Karpas-422 (cell line): ENCODE data around the gene PIWIL4. TPM values are rescaled to one million over a fixed set of nuclear protein-coding genes. Genes with fewer than 3 reads are reported as not detected.
"Not testable (repeated sequence)": the region's sequence is repeated elsewhere in the genome, so short reads cannot be mapped to it uniquely, and the experiment has no call there.

ENCODE experiments used
- DNase-seq: peaks from one replicate; pipeline ENCODE4 v3.0.0-alpha.2; 2015
- H2AFZ ChIP-seq: fragments of 200-600 bp; sonication (generic); 2 replicates; pipeline ENCODE4 v1.6.1; 2014; ENCODE audit warnings: antibody characterized with exemption, low read length, mixed read lengths
- H3K27ac ChIP-seq: fragments of 200-600 bp; sonication (generic); 2 replicates; pipeline ENCODE4 v1.5.1; 2014; ENCODE audit warnings: mild to moderate bottlenecking, low read length, moderate library complexity
- H3K27me3 ChIP-seq: fragments of 200-600 bp; sonication (generic); 2 replicates; pipeline ENCODE4 v1.6.1; 2014; ENCODE audit warnings: low read length, mixed read lengths
- H3K36me3 ChIP-seq: fragments of 200-600 bp; sonication (generic); 2 replicates; pipeline ENCODE4 v1.6.1; 2014; ENCODE audit warnings: low read length, mixed read lengths; ENCODE audit not compliant: insufficient read depth
- H3K4me1 ChIP-seq: fragments of 200-600 bp; sonication (generic); 2 replicates; pipeline ENCODE4 v1.6.1; 2014; ENCODE audit warnings: mild to moderate bottlenecking, low read length, mixed read lengths
- H3K4me2 ChIP-seq: fragments of 200-600 bp; sonication (generic); 2 replicates; pipeline ENCODE4 v1.6.1; 2014; ENCODE audit warnings: low read length, low read depth, mild to moderate bottlenecking; ENCODE audit not compliant: poor library complexity, severe bottlenecking
- H3K4me3 ChIP-seq: fragments of 200-600 bp; sonication (generic); 2 replicates; pipeline ENCODE4 v1.5.1; 2014; ENCODE audit warnings: mild to moderate bottlenecking, antibody characterized with exemption, low read length, mixed read lengths
- H3K79me2 ChIP-seq: fragments of 200-600 bp; sonication (generic); 2 replicates; pipeline ENCODE4 v1.6.1; 2014; ENCODE audit warnings: mild to moderate bottlenecking, low read length, mixed read lengths
- H3K9ac ChIP-seq: fragments of 200-600 bp; sonication (generic); 2 replicates; pipeline ENCODE4 v1.6.0; 2014; ENCODE audit warnings: low read length
- H3K9me2 ChIP-seq: fragments of 200-600 bp; sonication (generic), shearing (Covaris generic); replicated peaks from 2 replicates; pipeline ENCODE4 v1.6.0; 2014; ENCODE audit warnings: mild to moderate bottlenecking, low read length, moderate library complexity; ENCODE audit not compliant: insufficient read depth
- H3K9me3 ChIP-seq: fragments of 300-700, 200-600 bp; sonication (generic); 2 replicates; pipeline ENCODE4 v1.6.1; 2014; ENCODE audit warnings: low read length, mixed read lengths
- H4K20me1 ChIP-seq: fragments of 200-600 bp; sonication (generic); 2 replicates; pipeline ENCODE4 v1.6.1; 2014; ENCODE audit warnings: mild to moderate bottlenecking, antibody characterized with exemption, low read length, low read depth; ENCODE audit not compliant: insufficient read depth
- total RNA-seq: library from RNA; depleted of rRNA; stranded (reverse); fragments of >200 nt; shearing (Covaris generic); gene quantifications from 2 replicates; pipeline ENCODE4 v1.2.3, GENCODE V29; 2014; ENCODE audit warnings: low replicate concordance

Gene PIWIL4
- total RNA-seq, 1 experiment from 2014 or later: 0.30 TPM

DNA sequence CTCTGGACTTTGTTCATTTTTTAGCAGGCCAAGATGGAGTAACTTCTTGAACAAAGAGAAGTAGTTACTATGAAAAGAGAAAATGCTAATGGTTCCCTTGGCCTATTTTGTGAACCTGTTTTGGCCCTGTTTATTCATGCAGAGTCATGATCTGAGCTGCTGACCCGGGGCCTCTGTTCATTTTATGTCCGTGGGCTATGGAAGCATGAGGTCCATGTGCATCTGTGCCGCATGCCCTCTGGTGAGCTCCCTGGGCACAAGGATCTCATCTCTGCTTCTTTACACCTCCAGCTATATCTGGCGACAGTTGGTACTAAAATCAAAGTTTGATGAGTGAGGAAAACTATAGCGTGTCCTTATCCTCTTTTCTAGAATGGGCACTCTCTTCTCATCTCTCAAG is 1.0 kb downstream of the PIWIL4 start:
- no peak overlapping the region for H2AFZ ChIP-seq
- no peaks in the 10 kb centered on the region for H3K27me3 ChIP-seq
- no peaks in the 10 kb centered on the region for H4K20me1 ChIP-seq

DNA sequence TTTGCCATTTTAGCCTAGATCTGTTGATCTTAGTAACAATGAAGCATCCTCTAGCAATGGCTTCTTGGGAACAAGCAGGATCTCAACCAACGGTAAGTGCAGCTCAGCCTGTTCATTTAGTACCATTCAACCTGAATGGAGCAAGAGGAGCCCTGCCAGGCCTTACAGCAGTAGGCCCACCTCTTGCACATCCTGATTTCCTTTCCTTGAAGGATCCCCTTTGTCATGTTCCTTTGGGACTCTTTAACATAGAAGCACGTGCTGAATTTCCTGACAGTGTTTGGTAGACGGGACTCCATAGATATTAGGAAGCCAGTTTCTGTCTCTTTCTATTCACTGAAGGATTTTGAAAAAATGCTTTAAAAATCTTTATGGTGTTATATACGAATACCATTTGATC is 1.5 kb downstream of the PIWIL4 start:
- Histone ChIP-seq H3K4me3 (no peak overlapping the region), H3K4me2 (no peak overlapping the region), H3K27ac (no peak overlapping the region), H2AFZ (no peak overlapping the region), H3K4me1 (no peaks in the 10 kb centered on the region), H3K27me3 (no peaks in the 10 kb centered on the region), H3K9me3 (no peaks in the 10 kb centered on the region), H3K36me3 (no peaks in the 10 kb centered on the region), H3K9ac (no peak overlapping the region), H3K79me2 (no peaks in the 10 kb centered on the region), H4K20me1 (no peaks in the 10 kb centered on the region), H3K9me2 (no peaks in the 10 kb centered on the region)
- DNase-seq: no peak

More for the DNA sequence above, 1.0 kb downstream of the PIWIL4 start:
- DNase-seq: no peak
- Histone ChIP-seq H3K9ac (no peak overlapping the region), H3K4me1 (no peaks in the 10 kb centered on the region), H3K4me3 (no peak overlapping the region), H3K9me3 (no peaks in the 10 kb centered on the region), H3K79me2 (no peaks in the 10 kb centered on the region), H3K27ac (no peak overlapping the region), H3K9me2 (no peaks in the 10 kb centered on the region), H3K36me3 (no peaks in the 10 kb centered on the region), H3K4me2 (no peak overlapping the region)

DNA sequence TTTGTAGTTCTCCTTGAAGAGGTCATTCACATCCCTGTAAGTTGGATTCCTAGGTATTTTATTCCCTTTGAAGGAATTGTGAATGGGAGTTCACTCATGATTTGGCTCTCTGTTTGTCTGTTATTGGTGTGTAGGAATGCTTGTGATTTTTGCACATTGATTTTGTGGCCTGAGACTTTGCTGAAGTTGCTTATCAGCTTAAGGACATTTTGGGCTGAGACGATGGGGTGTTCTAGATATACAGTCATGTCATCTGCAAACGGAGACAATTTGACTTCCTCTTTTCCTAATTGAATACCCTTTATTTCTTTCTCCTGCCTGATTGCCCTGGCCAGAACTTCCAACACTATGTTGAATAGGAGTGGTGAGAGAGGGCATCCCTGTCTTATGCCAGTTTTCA is 5.8 kb downstream of the PIWIL4 start:
- not testable (repeated sequence) for DNase-seq, H3K9me3 ChIP-seq, H3K9me2 ChIP-seq, H3K36me3 ChIP-seq, H3K9ac ChIP-seq, H3K79me2 ChIP-seq, H3K4me2 ChIP-seq, H2AFZ ChIP-seq, H4K20me1 ChIP-seq, H3K27me3 ChIP-seq, H3K4me3 ChIP-seq, H3K4me1 ChIP-seq, H3K27ac ChIP-seq

- H2AFZ ChIP-seq: no peak overlapping the region
Observed at GRCh38 chr11:94574193-94574961, 7.2 kb downstream of the PIWIL4 start.

GRCh38 chr11:94576306-94576705 is 9.1 kb downstream of the PIWIL4 start:
- Histone ChIP-seq H3K9me3 (no peaks in the 10 kb centered on the region), H4K20me1 (no peaks in the 10 kb centered on the region), H3K9ac (no peak overlapping the region), H3K9me2 (no peaks in the 10 kb centered on the region), H3K79me2 (no peaks in the 10 kb centered on the region), H3K4me3 (no peak overlapping the region), H3K36me3 (no peaks in the 10 kb centered on the region), H2AFZ (no peak overlapping the region), H3K27me3 (no peaks in the 10 kb centered on the region), H3K4me1 (no peaks in the 10 kb centered on the region), H3K27ac (no peak overlapping the region), H3K4me2 (no peak overlapping the region)
- DNase-seq: no peak

More at GRCh38 chr11:94574193-94574961, 7.2 kb downstream of the PIWIL4 start:
- no peak overlapping the region for H3K27ac ChIP-seq
- H3K79me2 ChIP-seq: no peaks in the 10 kb centered on the region
- no peaks in the 10 kb centered on the region for H3K36me3 ChIP-seq
- H3K9me3 ChIP-seq: no peaks in the 10 kb centered on the region
- no peak overlapping the region for H3K4me3 ChIP-seq
- no peaks in the 10 kb centered on the region for H3K27me3 ChIP-seq
- no peaks in the 10 kb centered on the region for H3K4me1 ChIP-seq
- DNase-seq: no peak
- no peaks in the 10 kb centered on the region for H4K20me1 ChIP-seq
- no peak overlapping the region for H3K9ac ChIP-seq
- no peak overlapping the region for H3K4me2 ChIP-seq
- H3K9me2 ChIP-seq: no peaks in the 10 kb centered on the region

DNA sequence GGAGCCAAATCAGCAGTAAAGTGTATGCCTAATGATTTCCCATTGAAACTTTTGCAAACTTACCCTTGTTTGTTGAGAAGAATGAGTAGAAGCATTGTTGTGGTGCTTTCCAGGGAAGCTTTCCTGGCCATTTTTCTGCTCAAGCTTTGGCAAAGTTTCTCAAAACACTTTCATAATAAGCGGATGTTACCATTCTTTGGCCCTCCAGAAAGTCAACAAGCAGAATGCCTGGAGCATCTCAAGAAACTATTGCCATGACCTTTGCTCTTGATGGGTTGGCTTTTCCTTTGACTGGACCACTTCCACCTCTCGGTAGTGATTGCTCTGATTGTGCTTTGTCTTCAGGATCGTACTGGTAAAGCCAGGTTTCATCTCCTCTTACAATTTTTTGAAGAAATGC is 10.7 kb downstream of the PIWIL4 start:
- no peaks in the 10 kb centered on the region for H3K9me2 ChIP-seq
- H2AFZ ChIP-seq: no peak overlapping the region
- no peak overlapping the region for H3K4me2 ChIP-seq
- no peak overlapping the region for H3K9ac ChIP-seq
- no peak for DNase-seq
- H3K79me2 ChIP-seq: no peaks in the 10 kb centered on the region
- H4K20me1 ChIP-seq: no peaks in the 10 kb centered on the region
- no peaks in the 10 kb centered on the region for H3K27me3 ChIP-seq
- H3K36me3 ChIP-seq: no peaks in the 10 kb centered on the region
- no peaks in the 10 kb centered on the region for H3K4me1 ChIP-seq
- H3K4me3 ChIP-seq: no peak overlapping the region
- no peaks in the 10 kb centered on the region for H3K9me3 ChIP-seq
- no peak overlapping the region for H3K27ac ChIP-seq

DNA sequence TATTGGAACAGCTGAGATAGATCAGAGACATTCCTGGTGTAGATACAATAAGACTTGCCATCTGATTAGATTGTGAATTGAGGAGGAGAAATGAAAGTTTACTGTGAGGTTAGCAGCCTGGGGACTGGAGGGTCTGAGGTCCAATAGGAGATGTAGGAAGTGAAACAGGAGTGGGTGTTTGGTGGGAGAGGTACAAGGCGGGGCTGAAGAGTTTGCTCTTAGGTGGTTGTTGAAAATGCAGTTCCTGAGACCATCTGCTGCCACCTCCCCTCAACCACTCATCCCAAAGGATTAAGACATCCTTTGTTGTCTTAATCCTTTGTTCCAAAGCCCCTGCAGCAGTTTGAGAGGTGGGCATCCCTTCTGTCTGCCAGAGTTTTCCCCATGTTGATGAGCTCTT is 14.8 kb downstream of the PIWIL4 start:
- Histone ChIP-seq H3K9me3 (no peaks in the 10 kb centered on the region), H3K9ac (no peak overlapping the region), H4K20me1 (no peaks in the 10 kb centered on the region), H3K79me2 (no peaks in the 10 kb centered on the region), H2AFZ (no peak overlapping the region), H3K4me3 (no peak overlapping the region), H3K4me2 (no peak overlapping the region), H3K36me3 (no peaks in the 10 kb centered on the region), H3K27ac (no peak overlapping the region), H3K27me3 (no peaks in the 10 kb centered on the region), H3K9me2 (no peaks in the 10 kb centered on the region), H3K4me1 (no peaks in the 10 kb centered on the region)
- DNase-seq: no peak

- H4K20me1 ChIP-seq: no peaks in the 10 kb centered on the region
- H3K36me3 ChIP-seq: no peaks in the 10 kb centered on the region
- H3K27me3 ChIP-seq: no peaks in the 10 kb centered on the region
- DNase-seq: no peak
- no peaks in the 10 kb centered on the region for H3K9me3 ChIP-seq
- no peak overlapping the region for H3K27ac ChIP-seq
- no peak overlapping the region for H3K9ac ChIP-seq
- H3K4me2 ChIP-seq: no peak overlapping the region
- H2AFZ ChIP-seq: no peak overlapping the region
- no peaks in the 10 kb centered on the region for H3K79me2 ChIP-seq
- no peak overlapping the region for H3K4me3 ChIP-seq
- H3K4me1 ChIP-seq: no peaks in the 10 kb centered on the region
- no peaks in the 10 kb centered on the region for H3K9me2 ChIP-seq
Observed at GRCh38 chr11:94583213-94583865, 16.2 kb downstream of the PIWIL4 start.
